ENCODE results near the gene FDXR.

DNA sequence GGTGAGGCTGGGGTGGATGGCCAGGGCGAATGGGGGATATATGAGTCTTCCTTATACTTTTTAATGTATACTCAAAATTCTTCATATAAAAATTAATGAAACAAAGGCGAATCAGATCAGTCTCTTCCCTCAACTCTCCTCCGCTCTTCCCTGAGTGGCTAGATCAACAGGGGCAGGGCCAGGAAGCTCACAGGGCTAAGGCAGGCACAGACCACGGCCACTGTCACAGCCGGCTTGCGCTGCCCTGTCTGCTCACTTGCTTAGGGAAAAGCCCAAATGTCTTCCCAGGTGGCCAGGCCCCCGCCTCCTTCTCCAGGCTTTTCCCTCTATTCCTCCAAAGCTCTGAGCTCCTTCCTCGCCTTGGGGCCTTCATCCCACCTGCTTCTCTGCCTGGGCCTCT, 19.1 kb downstream of the FDXR start:
- TF ChIP-seq GATA2 (IDR thresholded peaks at IDR 0.05; ENCODE audit: low read depth, low read length) (no peak), GATA3 (IDR thresholded peaks at IDR 0.05; ENCODE audit: low read depth, low read length) (no peak)

All from SH-SY5Y (cell line).